ENCODE data around the gene OR10P1.

DNA sequence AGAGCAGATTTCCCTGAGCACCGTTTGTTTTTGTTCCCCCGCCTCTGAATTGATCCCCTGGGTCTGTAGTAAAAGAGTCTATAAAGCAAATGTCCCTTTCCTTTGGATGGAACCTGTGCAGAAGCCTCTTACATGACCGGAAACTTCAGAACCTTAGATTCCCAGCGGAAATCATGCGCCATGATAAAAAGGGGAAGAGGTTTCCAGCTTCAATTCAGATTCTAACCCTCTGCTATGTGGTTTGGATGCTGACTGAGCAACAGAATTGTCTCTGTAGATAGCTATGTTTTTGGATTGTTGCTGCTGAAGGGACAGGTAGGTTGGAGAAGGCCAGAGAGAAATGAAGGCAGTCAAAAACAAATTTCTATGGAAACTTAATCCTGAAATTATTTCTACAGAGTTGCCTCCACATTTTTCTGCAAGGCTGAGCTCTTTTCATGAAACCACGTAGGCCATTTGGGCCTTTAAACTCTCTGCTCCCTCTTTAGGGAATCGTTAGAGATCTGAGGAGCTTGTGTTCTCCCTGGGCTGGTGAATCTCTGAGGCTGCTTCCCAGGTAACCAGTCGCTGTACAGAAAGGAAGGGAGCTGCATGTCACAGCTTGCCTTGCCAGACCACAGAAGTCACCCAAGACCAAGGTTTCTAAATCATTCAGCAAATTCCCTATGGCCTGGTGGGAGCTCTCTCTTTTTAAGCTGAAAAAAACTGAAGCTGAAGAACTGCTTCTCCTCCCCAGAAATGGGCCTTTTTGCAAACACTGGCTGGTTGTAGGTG is 28.7 kb upstream of the OR10P1 start:
- TF ChIP-seq, protein P1, sequence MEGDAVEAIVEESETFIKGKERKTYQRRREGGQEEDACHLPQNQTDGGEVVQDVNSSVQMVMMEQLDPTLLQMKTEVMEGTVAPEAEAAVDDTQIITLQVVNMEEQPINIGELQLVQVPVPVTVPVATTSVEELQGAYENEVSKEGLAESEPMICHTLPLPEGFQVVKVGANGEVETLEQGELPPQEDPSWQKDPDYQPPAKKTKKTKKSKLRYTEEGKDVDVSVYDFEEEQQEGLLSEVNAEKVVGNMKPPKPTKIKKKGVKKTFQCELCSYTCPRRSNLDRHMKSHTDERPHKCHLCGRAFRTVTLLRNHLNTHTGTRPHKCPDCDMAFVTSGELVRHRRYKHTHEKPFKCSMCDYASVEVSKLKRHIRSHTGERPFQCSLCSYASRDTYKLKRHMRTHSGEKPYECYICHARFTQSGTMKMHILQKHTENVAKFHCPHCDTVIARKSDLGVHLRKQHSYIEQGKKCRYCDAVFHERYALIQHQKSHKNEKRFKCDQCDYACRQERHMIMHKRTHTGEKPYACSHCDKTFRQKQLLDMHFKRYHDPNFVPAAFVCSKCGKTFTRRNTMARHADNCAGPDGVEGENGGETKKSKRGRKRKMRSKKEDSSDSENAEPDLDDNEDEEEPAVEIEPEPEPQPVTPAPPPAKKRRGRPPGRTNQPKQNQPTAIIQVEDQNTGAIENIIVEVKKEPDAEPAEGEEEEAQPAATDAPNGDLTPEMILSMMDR (IDR thresholded peaks at IDR 0.05; ENCODE audit: borderline replicate concordance, extremely low read depth, low read length, poor library complexity, severe bottlenecking) = no peak
- no peak for TF ChIP-seq EZH2 (IDR thresholded peaks at IDR 0.05; ENCODE audit: borderline replicate concordance, low read depth, low read length, severe bottlenecking)
